HG03135 (cell line): ENCODE measurements around the gene KATNAL1.

Source experiments
- ATAC-seq: cut with Tn5 transposase; IDR thresholded peaks from one replicate; pipeline ENCODE4 v1.9.1; 2021; ENCODE audit warnings: mild to moderate bottlenecking, moderate library complexity; ENCODE audit not compliant: unreplicated experiment

Gene KATNAL1

GRCh38 chr13:30333616-30334015 lies 26.3 kb upstream of the KATNAL1 start:
- no peak for ATAC-seq

GRCh38 chr13:30332456-30333143 lies 25.2 kb upstream of the KATNAL1 start:
- ATAC-seq = no peak

- ATAC-seq = no peak
These were observed 24.0 kb upstream of the KATNAL1 start for GRCh38 chr13:30331331-30331771.

GRCh38 chr13:30329009-30329585 lies 21.7 kb upstream of the KATNAL1 start:
- no peak for ATAC-seq

GRCh38 chr13:30325668-30326067 lies 18.3 kb upstream of the KATNAL1 start:
- ATAC-seq = no peak

- ATAC-seq = no peak
These were observed 16.2 kb upstream of the KATNAL1 start for GRCh38 chr13:30323524-30323923.

- ATAC-seq = no peak
These were observed 15.1 kb upstream of the KATNAL1 start for GRCh38 chr13:30322428-30322827.

- ATAC-seq = no peak
These were observed 13.9 kb upstream of the KATNAL1 start for GRCh38 chr13:30321256-30321655.

- ATAC-seq = no peak
These were observed 12.3 kb upstream of the KATNAL1 start for GRCh38 chr13:30319655-30320054.

GRCh38 chr13:30319130-30319529 lies 11.8 kb upstream of the KATNAL1 start:
- no peak for ATAC-seq

- no peak for ATAC-seq
These were observed 10.7 kb upstream of the KATNAL1 start for GRCh38 chr13:30318026-30318425.

GRCh38 chr13:30314562-30314961 lies 7.2 kb upstream of the KATNAL1 start:
- ATAC-seq = no peak

GRCh38 chr13:30314069-30314468 lies 6.7 kb upstream of the KATNAL1 start:
- no peak for ATAC-seq

GRCh38 chr13:30313311-30313710 lies 6.0 kb upstream of the KATNAL1 start:
- no peak for ATAC-seq

GRCh38 chr13:30312904-30313303 lies 5.6 kb upstream of the KATNAL1 start:
- ATAC-seq = no peak

GRCh38 chr13:30308548-30308947 lies 1.2 kb upstream of the KATNAL1 start:
- no peak for ATAC-seq

- no peak for ATAC-seq
These were observed 580 bp upstream of the KATNAL1 start for GRCh38 chr13:30307971-30308290.

- ATAC-seq = peak; percentile 82
These were observed 573 bp downstream of the KATNAL1 start for GRCh38 chr13:30306762-30307193.

- no peak for ATAC-seq
These were observed 1.8 kb downstream of the KATNAL1 start for GRCh38 chr13:30305456-30305970.

GRCh38 chr13:30303269-30303668 lies 4.1 kb downstream of the KATNAL1 start:
- no peak for ATAC-seq

GRCh38 chr13:30301827-30302226 lies 5.5 kb downstream of the KATNAL1 start:
- no peak for ATAC-seq

- ATAC-seq = no peak
These were observed 6.8 kb downstream of the KATNAL1 start for GRCh38 chr13:30300596-30300995.

GRCh38 chr13:30299786-30300185 lies 7.6 kb downstream of the KATNAL1 start:
- no peak for ATAC-seq
